Upper lobe of left lung (tissue), 4 donors: ENCODE measurements around the gene TMBIM4.

Experiments
- CTCF ChIP-seq, 6 experiments: fragments of 450-650 bp in 4 of 6; fragments of 200-600 bp in 2 of 6; sonication (generic) in 2 of 6; IDR thresholded peaks; one replicate each; pipeline ENCODE4 v1.5.1; 2016 to 2019; ENCODE audit warnings: antibody characterized with exemption in 6 of 6
- EP300 ChIP-seq, 4 donors: sonication (generic); formaldehyde crosslinking; IDR thresholded peaks; one replicate each; pipeline ENCODE4 v1.5.1; 2017; ENCODE audit warnings: antibody characterized with exemption in 4 of 4, control low read depth in 2 of 4
- POLR2A ChIP-seq, 4 donors: fragments of 450-650 bp; IDR thresholded peaks; one replicate each; pipeline ENCODE4 v1.5.1; 2016 to 2017; ENCODE audit warnings: antibody characterized with exemption in 4 of 4, mild to moderate bottlenecking in 2 of 4
- POLR2AphosphoS5 ChIP-seq, 2 donors: sonication (generic); formaldehyde crosslinking; IDR thresholded peaks; one replicate each; pipeline ENCODE4 v1.5.1; 2017; ENCODE audit warnings: antibody characterized with exemption in 2 of 2

- TF ChIP-seq CTCF (IDR thresholded peaks at IDR 0.05) (peak in 5 of 6 experiments; percentile 51 to 65 (median 56)), POLR2A (IDR thresholded peaks at IDR 0.05) (no peak), POLR2AphosphoS5 (IDR thresholded peaks at IDR 0.05) (no peak), EP300 (IDR thresholded peaks at IDR 0.05) (no peak)
Measured at GRCh38 chr12:66087365-66087943, 82.3 kb downstream of the TMBIM4 start.
